GM19467 (cell line): Measurements from ENCODE around the gene MSMP.

Experiments used
- ATAC-seq: cut with Tn5 transposase; IDR thresholded peaks from one replicate; pipeline ENCODE4 v1.9.1; 2021; ENCODE audit warnings: mild to moderate bottlenecking, moderate library complexity; ENCODE audit not compliant: unreplicated experiment

Gene MSMP

DNA sequence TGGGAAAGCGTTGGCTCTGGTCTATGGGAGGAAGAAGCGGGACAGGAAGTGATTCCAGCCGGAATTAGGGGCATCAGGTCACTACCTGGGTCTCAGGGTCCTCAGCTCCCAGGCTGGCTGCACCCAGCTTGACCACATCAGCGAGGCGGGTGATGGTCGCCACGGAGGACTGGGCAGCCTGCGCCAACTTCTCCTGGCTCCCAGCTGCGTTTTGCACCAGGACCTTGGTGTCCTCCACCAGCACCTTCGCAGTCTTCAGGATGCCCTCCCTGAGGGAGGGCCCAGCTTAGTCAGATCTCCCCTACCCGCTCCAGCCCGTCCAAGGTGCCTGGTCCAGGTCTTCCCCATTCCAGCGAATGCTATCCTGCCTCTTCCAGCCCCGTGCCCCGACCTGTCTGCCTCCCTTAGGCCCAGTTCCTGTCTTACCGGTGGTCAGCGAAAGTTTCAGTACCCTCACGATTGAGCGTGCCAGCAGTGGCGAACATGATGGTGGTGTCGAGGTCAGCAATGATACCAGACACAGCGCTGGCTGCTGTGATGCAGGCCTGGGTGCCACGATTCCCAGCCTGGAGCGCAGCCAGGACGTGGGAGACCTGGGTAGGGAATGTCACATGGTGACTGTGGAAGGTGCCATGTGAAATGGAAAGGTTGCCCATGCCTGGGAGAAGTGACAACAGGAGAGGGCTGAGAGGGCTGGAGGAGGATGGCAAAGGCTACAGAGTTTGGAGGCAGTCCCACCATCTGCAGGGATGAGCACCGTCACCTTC is 50.0 kb downstream of the MSMP start:
- ATAC-seq, result no peak
